HuH-7 (cell line): ENCODE measurements around the gene RAMACL.

ENCODE experiments used
- DNase-seq: peaks from one replicate; pipeline ENCODE4 v3.0.0; 2011; ENCODE audit warnings: low spot score

RAMACL gene

DNA sequence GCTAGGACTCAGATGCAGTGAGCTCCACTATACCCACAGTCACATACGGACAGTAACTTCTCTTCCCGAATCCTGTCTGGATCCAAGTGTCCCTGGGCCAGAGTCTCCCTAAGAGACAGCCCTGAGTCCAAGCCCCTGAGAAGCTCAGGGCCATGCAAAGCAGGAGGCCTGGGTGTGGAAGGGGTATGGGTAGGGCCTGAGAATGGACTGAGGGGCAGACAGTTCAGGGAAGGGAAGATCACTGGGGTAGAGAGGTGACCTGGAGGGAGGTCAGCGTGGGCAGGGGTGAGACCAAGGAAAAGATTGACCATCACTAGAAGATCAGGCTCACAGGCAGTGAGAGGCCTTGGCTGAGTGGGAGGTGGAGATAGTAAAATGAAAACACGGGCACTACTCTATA lies 31.8 kb upstream of the RAMACL start:
- no peak for DNase-seq

- no peak for DNase-seq
Observed at GRCh38 chr6:166617359-166617758, 30.9 kb upstream of the RAMACL start.

- DNase-seq, result no peak
Observed at GRCh38 chr6:166616261-166617238, 30.1 kb upstream of the RAMACL start.

- no peak for DNase-seq
Observed at GRCh38 chr6:166615059-166615770, 28.7 kb upstream of the RAMACL start.

DNA sequence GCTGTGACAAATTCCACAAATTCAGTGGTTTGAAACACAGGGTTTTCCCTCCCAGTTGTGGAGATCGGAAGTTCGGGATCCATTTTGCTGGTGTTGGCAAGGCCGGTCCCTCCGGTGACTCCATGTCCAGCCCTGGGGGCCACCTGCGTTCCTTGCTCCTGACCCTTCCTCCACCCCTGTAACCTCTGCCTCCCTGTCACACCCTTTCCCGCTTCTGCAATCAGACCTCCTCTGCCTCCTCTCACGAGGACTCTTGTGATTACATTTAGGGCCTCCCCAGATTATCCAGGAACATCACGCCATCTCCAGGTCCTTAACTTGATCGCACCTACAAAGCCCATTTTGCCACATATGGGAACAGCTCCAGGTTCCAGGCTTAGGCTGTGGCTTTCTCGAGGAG lies 28.1 kb upstream of the RAMACL start:
- DNase-seq, result no peak

DNA sequence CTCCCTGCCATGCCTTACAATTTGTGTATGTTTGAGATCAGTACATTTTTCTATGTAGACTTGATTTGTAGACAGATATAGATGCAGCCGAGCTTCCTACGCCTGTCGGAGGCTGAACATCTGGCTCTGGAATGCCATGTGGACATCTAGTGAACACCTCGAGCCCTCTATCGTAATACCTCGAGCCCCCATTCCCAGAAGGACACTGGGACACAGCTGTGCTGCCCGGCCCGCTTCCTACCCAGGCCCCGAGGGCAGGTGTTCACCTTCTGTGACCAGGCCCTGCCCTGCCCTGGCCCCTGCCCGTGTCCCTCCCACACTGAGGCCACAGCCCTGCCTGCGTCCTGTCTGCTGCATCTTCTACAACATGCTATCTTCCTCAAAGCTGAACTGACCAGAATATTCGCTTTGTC lies 27.7 kb upstream of the RAMACL start:
- no peak for DNase-seq

DNA sequence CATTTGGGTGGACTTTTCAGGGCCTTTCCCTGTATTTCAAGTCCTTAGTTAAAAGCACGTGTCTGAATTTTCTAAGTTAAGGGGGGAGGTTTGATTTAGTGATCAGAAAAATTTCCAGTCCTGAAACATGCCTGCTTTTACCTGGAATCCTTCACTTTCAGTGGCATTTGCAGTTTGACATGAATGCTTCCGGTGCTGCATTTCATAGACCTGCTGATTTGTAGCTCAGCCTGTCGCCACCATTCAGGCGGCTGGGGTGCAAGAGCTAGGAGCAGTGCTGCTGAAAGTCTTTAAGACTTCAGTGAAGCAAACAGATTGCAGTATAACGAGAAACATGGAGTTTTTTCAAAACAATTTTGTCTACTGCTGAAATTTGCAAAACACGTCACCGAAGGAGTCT lies 26.5 kb upstream of the RAMACL start:
- DNase-seq, result no peak

DNA sequence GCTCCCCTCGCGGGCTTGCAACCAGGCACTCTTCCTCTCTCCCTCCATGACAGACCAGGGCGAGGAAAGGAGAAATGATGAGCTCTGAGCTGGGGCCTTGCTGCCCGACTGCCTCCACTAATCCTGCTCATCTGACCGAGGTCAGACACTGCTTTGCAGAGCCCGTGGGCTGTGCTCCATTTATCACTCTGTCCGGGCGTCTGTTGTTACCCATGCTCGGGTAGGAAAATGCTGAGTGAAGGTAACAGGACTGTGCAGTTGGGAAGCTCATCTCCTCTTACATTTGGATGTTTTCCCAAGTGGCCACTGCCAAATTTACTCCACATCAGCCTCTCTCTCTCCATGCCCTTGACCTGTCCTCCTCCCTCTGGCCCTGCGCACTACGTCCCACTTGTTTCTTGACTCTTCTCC lies 26.0 kb upstream of the RAMACL start:
- DNase-seq, result no peak

DNA sequence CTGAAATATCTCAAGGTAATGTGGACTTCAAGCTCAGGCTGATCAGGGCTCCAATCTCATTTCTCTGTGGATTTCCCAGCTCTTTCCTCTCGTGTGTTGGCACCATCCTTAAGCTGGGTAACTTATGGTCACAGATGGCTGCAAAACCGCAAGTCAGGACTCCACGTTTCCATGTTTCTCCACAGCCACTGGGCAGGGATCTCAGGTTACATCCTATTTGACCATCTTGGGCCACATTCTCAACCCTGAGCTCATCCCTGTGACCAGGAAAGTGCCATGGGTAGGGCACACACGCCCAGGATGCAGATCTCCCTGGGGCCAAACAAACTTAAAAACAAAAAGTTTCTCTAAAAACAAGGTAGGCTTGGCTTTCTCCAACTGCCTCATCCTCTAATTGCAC lies 25.2 kb upstream of the RAMACL start:
- no peak for DNase-seq

GRCh38 chr6:166610069-166610468 lies 23.6 kb upstream of the RAMACL start:
- DNase-seq, result no peak

DNA sequence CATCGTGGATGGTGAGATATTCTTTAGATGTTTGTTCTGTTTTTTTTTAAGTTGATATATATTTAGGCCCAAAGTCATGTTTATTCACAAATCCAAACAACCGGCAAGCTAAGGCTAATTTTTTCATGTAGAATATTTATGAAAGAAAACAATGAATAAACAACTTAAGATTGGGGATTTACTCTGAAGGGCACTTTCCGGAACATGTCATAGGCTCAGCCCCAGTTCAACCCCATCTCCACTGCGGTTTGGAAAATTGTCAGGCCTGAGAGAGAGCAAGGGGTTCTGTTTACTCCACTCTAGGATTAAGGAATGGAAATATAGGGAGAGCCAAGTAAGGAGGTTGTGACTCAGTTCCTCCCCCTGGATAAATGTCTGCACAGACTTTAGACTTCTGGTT lies 22.3 kb upstream of the RAMACL start:
- DNase-seq, result no peak

DNA sequence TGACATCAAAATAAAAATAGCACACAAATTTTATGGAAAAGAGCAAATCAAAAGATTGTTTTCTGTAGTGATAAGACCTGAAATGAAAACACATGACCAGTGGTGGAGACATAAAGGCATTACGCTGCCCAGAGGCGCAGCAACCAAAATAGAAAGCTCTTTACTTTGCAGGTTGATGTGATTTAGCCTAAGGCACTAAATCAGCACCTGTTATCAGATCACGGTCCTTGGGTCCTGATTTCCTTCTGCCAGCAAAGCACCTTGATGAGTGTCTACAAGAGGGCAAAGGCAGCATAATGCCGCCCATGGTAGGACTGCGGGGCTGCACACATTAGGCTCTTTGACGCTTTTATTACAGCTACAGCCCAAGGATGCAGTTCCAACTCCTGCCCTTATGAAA lies 19.3 kb upstream of the RAMACL start:
- no peak for DNase-seq

GRCh38 chr6:166604911-166605310 lies 18.4 kb upstream of the RAMACL start:
- DNase-seq, result no peak

DNA sequence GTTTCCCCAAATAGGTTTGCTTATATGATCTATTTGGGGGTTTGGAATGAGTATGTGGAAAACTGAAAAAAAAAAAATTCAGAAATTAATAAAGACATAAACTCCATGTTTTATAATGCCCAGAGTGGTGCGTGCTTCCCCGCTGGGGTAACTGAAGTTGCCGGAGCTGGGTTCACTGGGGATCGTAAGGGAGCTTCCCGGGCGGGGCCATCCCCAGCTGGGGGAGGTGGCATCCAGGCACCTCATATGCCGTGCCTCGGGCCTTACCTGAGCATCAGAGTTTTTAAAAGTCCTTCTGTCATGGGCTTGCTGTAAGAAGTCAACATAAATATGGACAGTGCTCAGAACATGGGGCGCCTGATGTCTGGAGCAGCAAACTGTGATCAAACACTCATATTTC lies 17.9 kb upstream of the RAMACL start:
- no peak for DNase-seq

- no peak for DNase-seq
Observed at GRCh38 chr6:166603043-166603690, 16.7 kb upstream of the RAMACL start.

- no peak for DNase-seq
Observed at GRCh38 chr6:166601956-166602355, 15.5 kb upstream of the RAMACL start.

GRCh38 chr6:166600931-166601330 lies 14.5 kb upstream of the RAMACL start:
- no peak for DNase-seq

DNA sequence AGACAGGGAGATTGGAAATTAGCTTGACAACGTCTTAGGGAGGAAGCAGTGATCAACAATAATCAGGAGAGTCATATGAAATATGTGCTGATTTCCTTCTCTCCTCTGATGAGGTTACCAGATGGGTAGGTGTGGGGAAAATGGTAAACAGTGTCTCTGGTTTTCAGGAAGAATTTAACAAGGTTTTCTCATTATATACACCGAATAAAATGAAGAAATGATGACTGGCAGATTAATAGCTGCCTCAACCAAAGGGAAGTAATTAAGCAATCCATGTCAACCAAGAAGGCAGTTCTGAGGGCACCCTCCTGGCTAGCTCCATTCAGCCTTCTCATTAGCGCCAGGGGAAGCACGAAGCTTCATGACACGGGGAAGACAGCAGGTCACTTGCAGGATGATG lies 12.7 kb upstream of the RAMACL start:
- no peak for DNase-seq

GRCh38 chr6:166598441-166599138 lies 12.1 kb upstream of the RAMACL start:
- DNase-seq, result no peak

DNA sequence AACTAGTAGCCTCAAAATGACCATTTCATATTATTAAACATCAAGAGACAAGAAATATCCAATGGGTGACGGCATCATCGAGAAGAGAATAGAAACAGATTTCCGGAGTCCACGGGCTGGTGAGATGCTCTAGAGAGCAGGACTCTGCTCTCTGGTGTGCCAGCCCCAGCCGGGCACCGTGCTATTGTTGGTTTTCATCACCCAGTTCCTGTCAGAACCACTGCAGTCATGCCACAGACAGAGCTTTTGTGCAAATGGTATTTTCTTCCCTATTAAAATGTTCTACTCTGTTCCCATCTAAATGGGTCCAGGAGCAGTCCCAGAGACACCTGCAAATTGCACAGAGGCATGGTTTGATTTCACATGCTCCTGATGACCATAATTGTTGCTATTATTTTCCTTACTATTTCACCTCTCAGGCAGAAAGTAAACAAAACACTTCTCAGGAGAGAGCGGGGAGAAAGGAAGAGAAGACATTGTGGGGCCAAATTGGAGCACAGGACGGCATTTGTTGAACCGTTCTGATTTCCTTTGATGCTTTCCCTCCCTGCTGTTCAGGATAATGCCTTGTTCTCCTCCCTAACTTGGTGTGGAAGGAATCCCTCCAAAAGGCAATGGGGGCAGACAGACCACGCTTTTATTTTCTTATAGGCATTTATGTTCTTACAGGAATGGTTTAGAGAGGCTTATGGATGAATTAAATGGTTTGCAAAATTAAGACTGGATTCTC lies 11.4 kb upstream of the RAMACL start:
- no peak for DNase-seq

DNA sequence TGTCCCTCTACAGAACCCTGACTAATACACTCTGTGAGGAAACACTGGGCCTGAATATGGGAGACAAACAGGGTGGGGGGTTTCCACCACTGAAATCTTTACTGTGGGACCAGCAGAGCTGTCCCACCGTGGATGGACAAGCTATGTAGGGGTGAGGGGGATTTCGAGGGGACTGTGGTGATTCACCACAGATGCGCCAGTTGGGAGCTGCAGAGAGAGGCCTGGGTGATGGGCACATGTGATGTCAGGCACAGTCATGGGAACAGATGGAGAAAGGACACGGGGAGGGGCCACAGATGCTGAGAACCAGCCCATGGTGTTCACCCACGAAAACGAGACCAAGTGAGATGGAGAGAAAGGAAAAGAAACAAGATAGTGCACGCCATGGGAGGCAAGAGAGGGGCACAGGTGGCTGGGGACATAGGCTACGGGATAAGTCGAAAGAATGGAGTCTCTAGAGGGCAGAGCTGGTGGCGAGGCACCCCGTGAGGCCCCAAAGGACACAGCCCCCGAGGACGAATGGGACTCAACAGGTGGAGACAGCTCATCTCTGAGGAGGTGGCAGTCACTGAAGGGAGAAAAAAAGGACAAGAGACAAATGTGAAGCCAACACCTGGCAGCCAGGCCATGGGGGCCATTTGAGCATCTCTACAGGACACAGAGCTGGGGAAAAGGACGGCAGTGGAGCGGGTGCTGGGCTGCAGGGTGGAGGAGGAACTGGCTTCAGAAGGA lies 10.5 kb upstream of the RAMACL start:
- DNase-seq, result no peak
